GM23338 (cell line): ENCODE data around the gene SELPLG.

Experiments
- CTCF ChIP-seq, 2 experiments: fragments of 200-600 bp in 1 of 2; sonication (generic) in 1 of 2; conservative IDR thresholded peaks; 2 replicates each; pipeline versions ENCODE4 v1.5.1 to v1.6.1; 2016 to 2017; ENCODE audit warnings: antibody characterized with exemption in 2 of 2, low read depth in 2 of 2, mild to moderate bottlenecking in 2 of 2, moderate library complexity in 1 of 2
- EZH2 ChIP-seq: fragments of 200-600 bp; sonication (generic); IDR thresholded peaks from one replicate; pipeline ENCODE4 v1.8.0; 2017; ENCODE audit warnings: antibody characterized with exemption, mild to moderate bottlenecking, low read depth; ENCODE audit not compliant: unreplicated experiment
- EZH2phosphoT487 ChIP-seq: fragments of 200-600 bp; sonication (generic); IDR thresholded peaks from one replicate; pipeline ENCODE4 v1.8.1; 2018; ENCODE audit warnings: antibody characterized with exemption; ENCODE audit not compliant: unreplicated experiment
- POLR2AphosphoS5 ChIP-seq: IDR thresholded peaks from 2 replicates; pipeline ENCODE4 v1.6.1; 2016; ENCODE audit warnings: antibody characterized with exemption, low read depth

GRCh38 chr12:108595711-108596647, 37.7 kb downstream of the SELPLG start:
- no peak for TF ChIP-seq CTCF (conservative IDR thresholded peaks at IDR 0.05; ENCODE audit: low read depth in 2 of 2)
- no peak for TF ChIP-seq EZH2
- no peak for TF ChIP-seq POLR2AphosphoS5
- TF ChIP-seq EZH2phosphoT487 = no peak
